A673 (cell line): ENCODE results near the gene SETD9.

ENCODE experiments used
- EZH2 ChIP-seq: fragments of 200-600 bp; sonication (generic); IDR thresholded peaks from 2 replicates; pipeline ENCODE4 v1.6.1; 2017; ENCODE audit warnings: borderline replicate concordance, low read depth, mild to moderate bottlenecking, mixed read lengths, antibody characterized with exemption, low read length; ENCODE audit not compliant: poor library complexity, severe bottlenecking
- TF ChIP-seq, protein P1 (sequence below): fragments of 300-800, 200-600 bp; sonication (generic); conservative IDR thresholded peaks from 2 replicates; pipeline ENCODE4 v1.5.1; 2017; ENCODE audit warnings: low read depth, mild to moderate bottlenecking, antibody characterized with exemption, low read length, moderate library complexity, mixed read lengths

DNA sequence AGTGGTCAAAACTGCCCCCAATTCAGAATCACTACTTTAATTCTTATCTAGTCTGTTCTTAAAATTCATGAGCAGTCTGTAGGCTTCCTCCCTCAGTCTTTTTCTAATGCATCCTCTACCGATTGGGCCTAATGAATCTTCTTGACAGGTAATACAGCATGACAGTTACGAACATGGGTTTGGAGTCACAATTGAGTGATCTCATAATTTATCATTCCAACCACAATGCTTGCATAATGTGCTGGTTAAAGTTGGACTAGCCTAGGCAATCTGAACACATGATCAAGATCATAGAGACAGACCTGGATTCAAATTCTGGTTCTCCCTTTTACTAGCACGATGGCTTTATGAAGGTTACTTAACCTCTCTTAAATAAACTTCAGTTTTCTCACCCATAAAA lies 33.1 kb upstream of the SETD9 start:
- TF ChIP-seq, protein P1, sequence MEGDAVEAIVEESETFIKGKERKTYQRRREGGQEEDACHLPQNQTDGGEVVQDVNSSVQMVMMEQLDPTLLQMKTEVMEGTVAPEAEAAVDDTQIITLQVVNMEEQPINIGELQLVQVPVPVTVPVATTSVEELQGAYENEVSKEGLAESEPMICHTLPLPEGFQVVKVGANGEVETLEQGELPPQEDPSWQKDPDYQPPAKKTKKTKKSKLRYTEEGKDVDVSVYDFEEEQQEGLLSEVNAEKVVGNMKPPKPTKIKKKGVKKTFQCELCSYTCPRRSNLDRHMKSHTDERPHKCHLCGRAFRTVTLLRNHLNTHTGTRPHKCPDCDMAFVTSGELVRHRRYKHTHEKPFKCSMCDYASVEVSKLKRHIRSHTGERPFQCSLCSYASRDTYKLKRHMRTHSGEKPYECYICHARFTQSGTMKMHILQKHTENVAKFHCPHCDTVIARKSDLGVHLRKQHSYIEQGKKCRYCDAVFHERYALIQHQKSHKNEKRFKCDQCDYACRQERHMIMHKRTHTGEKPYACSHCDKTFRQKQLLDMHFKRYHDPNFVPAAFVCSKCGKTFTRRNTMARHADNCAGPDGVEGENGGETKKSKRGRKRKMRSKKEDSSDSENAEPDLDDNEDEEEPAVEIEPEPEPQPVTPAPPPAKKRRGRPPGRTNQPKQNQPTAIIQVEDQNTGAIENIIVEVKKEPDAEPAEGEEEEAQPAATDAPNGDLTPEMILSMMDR: no peak
- TF ChIP-seq EZH2: no peak
